ENCODE results near the gene CNIH1.

GRCh38 chr14:54395284-54395683, 45.9 kb downstream of the CNIH1 start:
- no peak for TF ChIP-seq CTCF (IDR thresholded peaks at IDR 0.05; ENCODE audit: low read length)
- TF ChIP-seq EZH2 (IDR thresholded peaks at IDR 0.05; ENCODE audit: borderline replicate concordance, low read length): no peak

Data from OCI-LY1 (cell line).